Measurements from ENCODE around the gene B4GALNT1. TPM values are rescaled to one million over a fixed set of nuclear protein-coding genes. Genes with fewer than 3 reads are reported as not detected.

The B4GALNT1 gene
- total RNA-seq, 4 donors from 2014 or later: 0.18 to 0.56 (median 0.23) TPM

GRCh38 chr12:57624441-57625220, 8.4 kb downstream of the B4GALNT1 start:
- Histone ChIP-seq H3K27ac (no peak overlapping the region), H3K4me3 (no peak overlapping the region), H3K36me3 (no peaks in the 10 kb centered on the region), H3K4me1 (peaks cover 11 to 37% (median 15%) of the 10 kb centered on the region in 3 donors), H3K27me3 (peaks cover 26 to 100% (median 34%) of the 10 kb centered on the region in 4 donors), H3K9me3 (no peaks in the 10 kb centered on the region)
- no peak for TF ChIP-seq POLR2A (IDR thresholded peaks at IDR 0.05)
- TF ChIP-seq, protein P1, sequence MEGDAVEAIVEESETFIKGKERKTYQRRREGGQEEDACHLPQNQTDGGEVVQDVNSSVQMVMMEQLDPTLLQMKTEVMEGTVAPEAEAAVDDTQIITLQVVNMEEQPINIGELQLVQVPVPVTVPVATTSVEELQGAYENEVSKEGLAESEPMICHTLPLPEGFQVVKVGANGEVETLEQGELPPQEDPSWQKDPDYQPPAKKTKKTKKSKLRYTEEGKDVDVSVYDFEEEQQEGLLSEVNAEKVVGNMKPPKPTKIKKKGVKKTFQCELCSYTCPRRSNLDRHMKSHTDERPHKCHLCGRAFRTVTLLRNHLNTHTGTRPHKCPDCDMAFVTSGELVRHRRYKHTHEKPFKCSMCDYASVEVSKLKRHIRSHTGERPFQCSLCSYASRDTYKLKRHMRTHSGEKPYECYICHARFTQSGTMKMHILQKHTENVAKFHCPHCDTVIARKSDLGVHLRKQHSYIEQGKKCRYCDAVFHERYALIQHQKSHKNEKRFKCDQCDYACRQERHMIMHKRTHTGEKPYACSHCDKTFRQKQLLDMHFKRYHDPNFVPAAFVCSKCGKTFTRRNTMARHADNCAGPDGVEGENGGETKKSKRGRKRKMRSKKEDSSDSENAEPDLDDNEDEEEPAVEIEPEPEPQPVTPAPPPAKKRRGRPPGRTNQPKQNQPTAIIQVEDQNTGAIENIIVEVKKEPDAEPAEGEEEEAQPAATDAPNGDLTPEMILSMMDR (IDR thresholded peaks at IDR 0.05): no peak
- intact Hi-C loops (cut with DNase I): loop anchor here (5.0 kb wide), 1 partner anchor 42 kb away; no protein-coding TSS in a partner anchor
- DNase-seq: no peak
- 88 to 93% methylated on average over 3 of the region's 8 CpGs for WGBS, 2 donors

DNA sequence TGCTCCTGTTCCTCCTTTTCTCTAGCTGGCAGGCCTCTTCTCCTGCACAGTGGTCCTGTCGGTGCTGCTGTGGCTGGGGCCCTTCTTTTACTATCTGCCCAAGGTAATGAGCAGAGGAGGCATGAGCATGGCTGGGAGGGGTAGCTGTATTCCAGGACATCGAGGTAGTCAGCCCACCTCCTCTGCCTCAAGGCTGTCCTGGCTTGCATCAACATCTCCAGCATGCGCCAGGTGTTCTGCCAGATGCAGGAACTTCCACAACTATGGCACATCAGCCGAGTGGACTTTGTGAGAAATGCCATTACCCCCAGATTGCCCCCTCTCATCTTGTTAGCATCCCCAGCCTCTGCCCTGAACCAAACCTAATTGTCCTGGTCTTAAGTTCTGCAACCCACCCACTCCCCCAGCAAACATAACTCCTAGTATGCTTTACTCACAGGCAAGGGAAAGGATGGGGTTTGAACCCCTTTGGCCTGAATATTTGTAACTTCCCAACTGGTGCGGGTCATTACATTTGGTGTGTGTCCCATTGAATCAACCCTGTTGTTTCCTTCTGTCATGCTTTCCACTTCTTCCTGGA, 9.1 kb downstream of the B4GALNT1 start:
- intact Hi-C loops (cut with DNase I): loop anchor here (5.0 kb wide), 1 partner anchor 42 kb away; no protein-coding TSS in a partner anchor
- Histone ChIP-seq H3K36me3 (no peaks in the 10 kb centered on the region), H3K27ac (no peak overlapping the region), H3K27me3 (peaks cover 26 to 100% (median 35%) of the 10 kb centered on the region in 4 donors), H3K9me3 (no peaks in the 10 kb centered on the region), H3K4me3 (no peak overlapping the region), H3K4me1 (peaks cover 11 to 43% (median 19%) of the 10 kb centered on the region in 3 donors)
- TF ChIP-seq, protein P1 (IDR thresholded peaks at IDR 0.05): no peak
- no peak for TF ChIP-seq POLR2A (IDR thresholded peaks at IDR 0.05)
- DNase-seq: no peak
- 71 to 72% methylated on average over 3 to 4 of the region's 5 CpGs for WGBS, 2 donors

GRCh38 chr12:57623385-57623784, 9.6 kb downstream of the B4GALNT1 start:
- H3K27me3 ChIP-seq: peaks cover 26 to 100% (median 35%) of the 10 kb centered on the region in 4 donors
- no peaks in the 10 kb centered on the region for H3K36me3 ChIP-seq
- no peak for DNase-seq
- intact Hi-C loops (cut with DNase I): loop anchor here (5.0 kb wide), 1 partner anchor 41 kb away; no protein-coding TSS in a partner anchor
- H3K9me3 ChIP-seq: no peaks in the 10 kb centered on the region
- H3K27ac ChIP-seq: no peak overlapping the region
- peaks cover 11 to 43% (median 19%) of the 10 kb centered on the region in 3 donors for H3K4me1 ChIP-seq
- TF ChIP-seq POLR2A (IDR thresholded peaks at IDR 0.05): no peak
- TF ChIP-seq, protein P1 (IDR thresholded peaks at IDR 0.05): no peak
- WGBS, 2 donors: 80% methylated on average over 2 of the region's 2 CpGs
- no peak overlapping the region for H3K4me3 ChIP-seq

DNA sequence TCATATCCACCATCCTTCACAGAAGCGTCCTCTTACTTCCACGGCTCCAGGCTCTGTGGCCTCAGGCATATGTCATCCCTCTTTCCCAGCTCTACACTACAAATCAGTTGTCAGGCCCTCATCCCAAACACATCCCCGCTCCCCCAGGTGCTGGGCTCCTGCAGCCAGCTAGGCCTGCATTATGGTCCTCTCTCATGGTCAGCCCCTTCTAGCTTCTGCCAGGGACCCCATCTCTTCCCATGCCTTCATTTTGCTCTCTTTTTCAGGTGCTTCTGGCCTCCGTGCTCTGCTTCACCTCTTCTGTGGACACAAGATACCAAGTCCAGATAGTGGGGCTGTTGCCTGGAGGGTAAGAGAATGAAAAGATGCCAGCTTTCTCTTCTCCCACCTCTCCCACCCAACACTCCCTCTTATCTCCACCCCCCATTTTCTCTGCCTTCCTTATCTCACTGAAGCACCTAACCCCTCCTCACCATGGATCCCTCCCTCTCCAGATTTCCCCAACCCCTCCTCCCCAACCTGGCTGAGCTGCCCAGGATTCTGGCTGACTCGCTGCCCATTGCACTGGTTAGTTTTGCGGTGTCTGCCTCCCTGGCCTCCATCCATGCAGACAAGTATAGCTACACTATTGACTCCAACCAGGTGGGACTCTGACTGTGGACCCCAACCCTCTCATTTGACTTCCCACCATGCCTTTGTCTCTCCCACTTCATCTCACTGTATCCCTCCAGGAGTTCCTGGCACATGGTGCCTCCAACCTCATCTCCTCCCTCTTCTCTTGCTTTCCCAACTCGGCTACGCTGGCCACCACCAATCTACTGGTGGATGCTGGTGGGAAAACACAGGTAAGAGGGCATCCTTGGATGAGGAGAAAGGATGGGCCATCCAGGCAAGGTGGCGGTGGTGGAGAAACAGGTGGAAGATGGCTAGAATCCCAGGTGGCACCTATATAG, 10.4 kb downstream of the B4GALNT1 start:
- intact Hi-C loops (cut with DNase I): loop anchor here (5.0 kb wide), 1 partner anchor 40 kb away; no protein-coding TSS in a partner anchor
- H3K4me3 ChIP-seq: no peak overlapping the region
- no peak for DNase-seq
- no peak overlapping the region for H3K27ac ChIP-seq
- H3K36me3 ChIP-seq: no peaks in the 10 kb centered on the region
- H3K9me3 ChIP-seq: no peaks in the 10 kb centered on the region
- WGBS, 2 donors: 76 to 79% methylated on average over 7 of the region's 9 CpGs
- peaks cover 24 to 100% (median 30%) of the 10 kb centered on the region in 4 donors for H3K27me3 ChIP-seq
- peaks cover 11 to 37% (median 19%) of the 10 kb centered on the region in 3 donors for H3K4me1 ChIP-seq
- no peak for TF ChIP-seq POLR2A (IDR thresholded peaks at IDR 0.05)
- TF ChIP-seq, protein P1 (IDR thresholded peaks at IDR 0.05): no peak

All from esophagus squamous epithelium (tissue), 5 donors.